NCI-H2029 treated with DMSO at 0.1 percent for 48 hours (cell line): ENCODE results near the gene YIPF2.

ENCODE experiments used
- DNase-seq: peaks from one replicate; lab custom pipeline; 2025; lab: John Stamatoyannopoulos, UW

Gene YIPF2

DNA sequence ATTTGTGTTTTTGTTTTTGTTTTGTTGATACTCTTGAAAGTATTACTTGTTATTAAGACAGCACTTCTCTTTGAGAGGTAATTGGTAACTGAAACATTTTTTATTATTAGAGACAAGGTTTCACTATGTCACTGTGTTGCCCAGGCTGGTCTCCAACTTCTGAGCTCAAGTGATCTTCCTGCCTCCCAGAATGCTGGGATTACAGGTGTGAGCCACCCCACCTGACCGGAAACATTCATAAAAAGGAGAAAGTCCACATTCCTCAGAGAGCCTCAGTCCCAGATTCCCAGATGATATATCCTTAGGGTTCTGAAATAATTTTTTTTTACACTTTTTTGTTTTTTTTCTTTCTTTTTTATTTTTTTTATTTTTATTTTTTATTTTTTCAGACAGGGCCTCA is 54.4 kb downstream of the YIPF2 start:
- no peak for DNase-seq

GRCh38 chr19:10872546-10873107 is 55.8 kb downstream of the YIPF2 start:
- no peak for DNase-seq
